NT2/D1 (cell line): Measurements from ENCODE around the gene MPDU1.

ENCODE experiments used
- SUZ12 ChIP-seq: IDR thresholded peaks from 2 replicates; pipeline ENCODE4 v1.6.1; 2011; ENCODE audit not compliant: insufficient read length, insufficient read depth; ENCODE audit errors: extremely low read depth
- YY1 ChIP-seq: IDR thresholded peaks from 2 replicates; pipeline ENCODE4 v1.6.1; 2011; ENCODE audit not compliant: insufficient read length, insufficient read depth

- TF ChIP-seq YY1 (no peak), SUZ12 (no peak)
These were observed 10.9 kb upstream of the MPDU1 start for GRCh38 chr17:7572588-7573323.
